ENCODE results near the gene PAK2. TPM values are rescaled to one million over a fixed set of nuclear protein-coding genes. Genes with fewer than 3 reads are reported as not detected.
A peak's percentile ranks its signal among the peaks of the same experiment; 100 is the strongest.
"Not testable (repeated sequence)": the region's sequence is repeated elsewhere in the genome, so short reads cannot be mapped to it uniquely, and the experiment has no call there.

Gene PAK2
- total RNA-seq, 1 donor: 57.0 TPM

- no peak for TF ChIP-seq CTCF (IDR thresholded peaks at IDR 0.05; ENCODE audit: insufficient read depth, low read depth, low read length)
- peak; percentile 34 for DNase-seq (ENCODE audit: low read depth)
- H3K4me3 ChIP-seq (ENCODE audit: low read depth, low read length): no peak overlapping the region
Measured at GRCh38 chr3:196736670-196737374, 2.8 kb upstream of the PAK2 start.

- no peak for DNase-seq (ENCODE audit: low read depth)
- no peak for TF ChIP-seq CTCF (IDR thresholded peaks at IDR 0.05; ENCODE audit: insufficient read depth, low read depth, low read length)
- no peak overlapping the region for H3K4me3 ChIP-seq (ENCODE audit: low read depth, low read length)
Measured at GRCh38 chr3:196737655-196738054, 2.0 kb upstream of the PAK2 start.

- TF ChIP-seq CTCF (IDR thresholded peaks at IDR 0.05; ENCODE audit: insufficient read depth, low read depth, low read length): no peak
- peak; percentile 65 for DNase-seq (ENCODE audit: low read depth)
- peak overlapping the region; percentile 84 for H3K4me3 ChIP-seq (ENCODE audit: low read depth, low read length)
Measured at GRCh38 chr3:196740481-196741248, 1.0 kb downstream of the PAK2 start.

- peak; percentile 10 for DNase-seq (ENCODE audit: low read depth)
- peak overlapping the region; percentile 84 for H3K4me3 ChIP-seq (ENCODE audit: low read depth, low read length)
- no peak for TF ChIP-seq CTCF (IDR thresholded peaks at IDR 0.05; ENCODE audit: insufficient read depth, low read depth, low read length)
Measured at GRCh38 chr3:196741249-196741889, 1.7 kb downstream of the PAK2 start.

- H3K4me3 ChIP-seq (ENCODE audit: low read depth, low read length): not testable (repeated sequence)
Measured at GRCh38 chr3:196743569-196743968, 3.9 kb downstream of the PAK2 start.

GRCh38 chr3:196749125-196749524 is 9.5 kb downstream of the PAK2 start:
- TF ChIP-seq CTCF (IDR thresholded peaks at IDR 0.05; ENCODE audit: insufficient read depth, low read depth, low read length): no peak
- no peak for DNase-seq (ENCODE audit: low read depth)

More at GRCh38 chr3:196743569-196743968, 3.9 kb downstream of the PAK2 start:
- not testable (repeated sequence) for DNase-seq (ENCODE audit: low read depth)

GRCh38 chr3:196753201-196753600 is 13.5 kb downstream of the PAK2 start:
- DNase-seq (ENCODE audit: low read depth): no peak
- no peak overlapping the region for H3K4me3 ChIP-seq (ENCODE audit: low read depth, low read length)
- TF ChIP-seq CTCF (IDR thresholded peaks at IDR 0.05; ENCODE audit: insufficient read depth, low read depth, low read length): no peak

More at GRCh38 chr3:196749125-196749524, 9.5 kb downstream of the PAK2 start:
- H3K4me3 ChIP-seq (ENCODE audit: low read depth, low read length): no peak overlapping the region
